Neural progenitor cell (in vitro differentiated cells): ENCODE data around the gene FITM1.

Experiments used
- CTCF ChIP-seq: fragments of 200-600 bp; sonication (generic); IDR thresholded peaks from 2 replicates; pipeline ENCODE4 v1.5.1; 2017; ENCODE audit warnings: antibody characterized with exemption, mild to moderate bottlenecking
- EZH2 ChIP-seq: fragments of 200-600 bp; sonication (generic); IDR thresholded peaks from 2 replicates; pipeline ENCODE4 v1.6.1; 2017; ENCODE audit warnings: antibody characterized with exemption, mild to moderate bottlenecking, moderate library complexity
- EZH2phosphoT487 ChIP-seq: fragments of 200-600 bp; sonication (generic); IDR thresholded peaks from 2 replicates; pipeline ENCODE4 v1.6.1; 2017; ENCODE audit warnings: antibody characterized with exemption

DNA sequence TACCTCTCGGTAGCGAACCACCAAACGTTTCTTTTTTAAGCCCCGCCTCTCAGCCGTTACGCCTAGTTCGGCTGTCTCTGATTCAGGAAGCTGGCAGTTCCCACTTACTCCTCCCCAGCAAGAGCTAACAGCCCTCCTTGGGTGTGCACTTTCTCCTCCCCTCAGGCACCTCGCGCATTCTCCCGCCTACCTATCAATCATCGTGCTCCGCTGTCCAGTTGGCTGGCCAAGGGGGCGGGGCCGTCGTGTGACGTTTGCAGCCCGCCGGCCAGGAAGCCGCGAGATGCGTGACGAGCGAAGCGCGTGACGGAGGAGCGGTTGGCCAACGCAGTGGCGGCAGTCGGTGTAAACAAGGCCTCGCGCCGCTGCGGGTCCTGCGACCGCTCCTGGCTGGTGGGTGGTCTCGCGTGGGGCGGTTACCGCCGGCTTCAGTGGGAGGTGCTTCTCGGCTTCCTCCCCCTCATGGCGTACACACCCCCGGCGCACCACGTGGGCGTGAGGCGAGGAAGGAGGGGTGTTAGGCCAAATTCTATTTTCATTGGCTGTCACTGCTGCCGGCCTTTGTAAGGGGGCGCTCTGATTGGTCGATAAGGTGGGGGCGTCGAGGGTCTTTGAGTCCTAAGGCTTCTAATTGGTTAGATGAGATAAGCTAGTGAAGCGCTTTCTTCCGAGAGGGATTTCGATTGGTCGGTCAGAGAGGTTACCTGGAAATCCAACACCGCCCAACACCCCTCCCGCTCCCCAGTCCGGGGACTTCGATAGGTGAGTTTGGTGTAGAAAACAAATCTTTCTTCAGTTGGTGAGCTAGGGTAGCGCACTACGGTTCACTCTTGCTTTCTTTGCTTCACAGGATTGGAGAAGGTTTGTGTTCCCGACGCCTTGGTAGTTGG, 15.7 kb upstream of the FITM1 start, which contains the start of the genes DCAF11 and NRL:
- TF ChIP-seq CTCF = no peak
- TF ChIP-seq EZH2 = no peak
- TF ChIP-seq EZH2phosphoT487 = no peak
